ENCODE measurements around the gene CDCA3. TPM values are rescaled to one million over a fixed set of nuclear protein-coding genes. Genes with fewer than 3 reads are reported as not detected.
"Not testable (repeated sequence)": the region's sequence is repeated elsewhere in the genome, so short reads cannot be mapped to it uniquely, and the experiment has no call there.

The CDCA3 gene
- total and polyA plus RNA-seq, 2 of the 4 experiments (the other 2 are of a cell fraction): 23.5 to 61.0 TPM

- Histone ChIP-seq H2BK5ac (ENCODE audit: low read depth, low read length, poor library complexity, severe bottlenecking) (no peak overlapping the region), H3K18ac (ENCODE audit: low read depth, low read length) (no peak overlapping the region), H3K9ac (ENCODE audit: low read depth, low read length) (no peak overlapping the region), H3K56ac (ENCODE audit: extremely low read depth, insufficient read depth, low read length) (no peak overlapping the region), H4K5ac (ENCODE audit: low read depth, low read length) (no peak overlapping the region), H3K23ac (ENCODE audit: low read depth, low read length) (no peak overlapping the region), H3K4me3 (ENCODE audit: insufficient read depth, low read depth, low read length) (no peak overlapping the region), H3K9me1 (ENCODE audit: insufficient read depth, low read length) (0 out of 2 replicates have a peak, but pooled peaks cover 6% of the 10 kb centered on the region), H3K4ac (ENCODE audit: low read depth, low read length) (no peak overlapping the region), H4K8ac (ENCODE audit: low read depth in 2 of 2, low read length in 2 of 2) (no peak overlapping the region), H3K14ac (replicated peaks; ENCODE audit: low read depth, low read length) (no peak overlapping the region), H2AK9ac (replicated peaks; ENCODE audit: low read depth, low read length, poor library complexity) (no peak overlapping the region), H4K20me1 (ENCODE audit: insufficient read depth, low read length) (no peaks in the 10 kb centered on the region), H2AK5ac (ENCODE audit: low read depth, low read length) (no peak overlapping the region), H3K79me1 (ENCODE audit: low read depth in 1 of 2, low read length in 2 of 2) (peaks cover 3 to 4% of the 10 kb centered on the region in 2 experiments; a peak in 2 of 4 replicates), H2BK20ac (ENCODE audit: low read depth, low read length) (no peak overlapping the region), H2BK120ac (ENCODE audit: low read depth, low read length) (no peak overlapping the region), H3K27me3 (ENCODE audit: control insufficient read depth, insufficient read depth, low read length) (no peaks in the 10 kb centered on the region), H3K4me2 (ENCODE audit: low read depth, low read length) (no peak overlapping the region), H4K91ac (ENCODE audit: insufficient read depth, low read depth, low read length) (no peak overlapping the region), H3K9me3 (ENCODE audit: control insufficient read depth, insufficient read depth, low read length) (no peaks in the 10 kb centered on the region), H2BK15ac (ENCODE audit: low read depth, low read length) (no peak overlapping the region), H3K27ac (ENCODE audit: insufficient read depth, low read length) (no peak overlapping the region), H2AFZ (replicated peaks; ENCODE audit: low read length, poor library complexity) (no peak overlapping the region), H3K36me3 (ENCODE audit: control insufficient read depth, insufficient read depth, low read length) (peaks cover 17% of the 10 kb centered on the region), H3K4me1 (ENCODE audit: control insufficient read depth, insufficient read depth, low read length) (no peaks in the 10 kb centered on the region)
- CTCF ChIA-PET: no interaction called here
- POLR2A ChIA-PET (ENCODE audit: unreplicated experiment): no interaction called here
- intact Hi-C loops (cut with micrococcal nuclease): no loop called here
- 100% methylated on average over 3 of the region's 5 CpGs; no CpG with 5 or more reads in 1 of the 2 experiments for WGBS, 2 experiments (ENCODE audit: extremely low coverage in 2 of 2, insufficient read length in 1 of 2)
- in situ Hi-C loops (cut with MboI; ENCODE audit: low sequenced_read_pairs): no loop called here
- ATAC-seq (ENCODE audit: low read depth) (no peak), DNase-seq (no peak)
- TF ChIP-seq MAZ (IDR thresholded peaks at IDR 0.05; ENCODE audit: borderline replicate concordance, low read depth, low read length) (no peak), MAFK (IDR thresholded peaks at IDR 0.05; ENCODE audit: low read depth, low read length) (no peak)
- dilution Hi-C loops (cut with HindIII; ENCODE audit: low sequenced_read_pairs, unreplicated experiment): no loop called here
- BruUV-seq (replicated peaks): no TSS peak
Observed at GRCh38 chr12:6883252-6883651, 32.2 kb upstream of the CDCA3 start.

DNA sequence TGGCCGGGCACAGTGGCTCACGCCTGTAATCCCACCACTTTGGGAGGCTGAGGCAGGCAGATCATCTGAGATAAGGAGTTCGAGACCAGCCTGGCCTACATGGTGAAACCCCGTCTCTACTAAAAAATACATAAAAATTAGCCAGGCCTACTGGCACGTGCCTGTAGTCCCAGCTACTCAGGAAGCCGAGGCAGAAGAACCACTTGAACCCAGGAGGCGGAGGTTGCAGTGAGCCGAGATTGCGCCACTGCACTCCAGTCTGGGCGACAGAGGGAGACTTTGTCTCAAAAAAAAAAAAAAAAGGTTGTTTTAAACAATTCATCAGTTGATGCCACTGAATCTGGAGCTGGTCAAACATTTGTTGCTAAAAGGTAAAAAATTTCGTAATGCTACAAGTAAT lies 28.7 kb upstream of the CDCA3 start:
- H4K91ac ChIP-seq (ENCODE audit: insufficient read depth, low read depth, low read length); in situ Hi-C loops (cut with MboI; ENCODE audit: low sequenced_read_pairs); H2AFZ ChIP-seq (replicated peaks; ENCODE audit: low read length, poor library complexity); H4K8ac ChIP-seq (ENCODE audit: low read depth in 2 of 2, low read length in 2 of 2); H2BK120ac ChIP-seq (ENCODE audit: low read depth, low read length); H2BK20ac ChIP-seq (ENCODE audit: low read depth, low read length); ATAC-seq (ENCODE audit: low read depth); CTCF ChIA-PET; BruUV-seq (replicated peaks); H2BK15ac ChIP-seq (ENCODE audit: low read depth, low read length); DNase-seq; H3K27me3 ChIP-seq (ENCODE audit: control insufficient read depth, insufficient read depth, low read length); H3K14ac ChIP-seq (replicated peaks; ENCODE audit: low read depth, low read length); H3K4me3 ChIP-seq (ENCODE audit: insufficient read depth, low read depth, low read length); H3K4me1 ChIP-seq (ENCODE audit: control insufficient read depth, insufficient read depth, low read length); H3K9me1 ChIP-seq (ENCODE audit: insufficient read depth, low read length); H3K9me3 ChIP-seq (ENCODE audit: control insufficient read depth, insufficient read depth, low read length); H3K4me2 ChIP-seq (ENCODE audit: low read depth, low read length); H3K4ac ChIP-seq (ENCODE audit: low read depth, low read length); H3K56ac ChIP-seq (ENCODE audit: extremely low read depth, insufficient read depth, low read length); H3K18ac ChIP-seq (ENCODE audit: low read depth, low read length); H2AK5ac ChIP-seq (ENCODE audit: low read depth, low read length); intact Hi-C loops (cut with micrococcal nuclease); H4K20me1 ChIP-seq (ENCODE audit: insufficient read depth, low read length); H3K23ac ChIP-seq (ENCODE audit: low read depth, low read length); H3K79me1 ChIP-seq (ENCODE audit: low read depth in 1 of 2, low read length in 2 of 2); H2AK9ac ChIP-seq (replicated peaks; ENCODE audit: low read depth, low read length, poor library complexity); H3K27ac ChIP-seq (ENCODE audit: insufficient read depth, low read length); H4K5ac ChIP-seq (ENCODE audit: low read depth, low read length); H3K9ac ChIP-seq (ENCODE audit: low read depth, low read length); H2BK5ac ChIP-seq (ENCODE audit: low read depth, low read length, poor library complexity, severe bottlenecking); dilution Hi-C loops (cut with HindIII; ENCODE audit: low sequenced_read_pairs, unreplicated experiment): not testable (repeated sequence)
- WGBS, 2 experiments (ENCODE audit: extremely low coverage in 2 of 2, insufficient read length in 1 of 2): 89% methylated on average over 4 of the region's 11 CpGs; no CpG with 5 or more reads in 1 of the 2 experiments
- POLR2A ChIA-PET (ENCODE audit: unreplicated experiment): interaction anchor here (1.1 kb wide), 1 partner anchor 11 kb away, joined by 9 read pairs; no protein-coding TSS in a partner anchor
- H3K36me3 ChIP-seq (ENCODE audit: control insufficient read depth, insufficient read depth, low read length): peaks cover 19% of the 10 kb centered on the region
